Mesothelial cell of epicardium (in vitro differentiated cells): Measurements from ENCODE around the gene C11orf52. TPM values are rescaled to one million over a fixed set of nuclear protein-coding genes. Genes with fewer than 3 reads are reported as not detected.
A peak's percentile ranks its signal among the peaks of the same experiment; 100 is the strongest.

ENCODE experiments used
- DNase-seq, 2 experiments: peaks; one replicate each; pipeline ENCODE4 v3.0.0; 2021; ENCODE audit warnings: low spot score in 2 of 2; ENCODE audit not compliant: unreplicated experiment in 2 of 2
- H3K27ac Mint-ChIP-seq: 2 replicates; pipeline ENCODE4 v1.8.0; 2021; ENCODE audit warnings: mixed read lengths
- H3K27me3 Mint-ChIP-seq: 2 replicates; pipeline ENCODE4 v1.8.0; 2021; ENCODE audit warnings: low read depth, mixed read lengths
- H3K36me3 Mint-ChIP-seq: 2 replicates; pipeline ENCODE4 v1.8.0; 2021; ENCODE audit warnings: mixed read lengths
- H3K4me1 Mint-ChIP-seq: 2 replicates; pipeline ENCODE4 v1.8.0; 2021; ENCODE audit warnings: mixed read lengths
- H3K4me3 Mint-ChIP-seq: 2 replicates; pipeline ENCODE4 v1.8.0; 2021; ENCODE audit warnings: mild to moderate bottlenecking, moderate library complexity, mixed read lengths
- H3K9me3 Mint-ChIP-seq: 2 replicates; pipeline ENCODE4 v1.8.0; 2021; ENCODE audit warnings: mixed read lengths
- total RNA-seq: library from RNA; stranded (reverse); gene quantifications from 3 replicates; pipeline ENCODE4 v1.2.1, GENCODE V29; 2021
- TF ChIP-seq, protein P1 (sequence below): fragments of 200-600 bp; sonication (generic); IDR thresholded peaks from one replicate; pipeline ENCODE4 v1.5.0; 2021; ENCODE audit warnings: antibody characterized with exemption; ENCODE audit not compliant: unreplicated experiment

C11orf52 gene
- total RNA-seq, 1 donor from 2014 or later: 7.9 TPM

DNA sequence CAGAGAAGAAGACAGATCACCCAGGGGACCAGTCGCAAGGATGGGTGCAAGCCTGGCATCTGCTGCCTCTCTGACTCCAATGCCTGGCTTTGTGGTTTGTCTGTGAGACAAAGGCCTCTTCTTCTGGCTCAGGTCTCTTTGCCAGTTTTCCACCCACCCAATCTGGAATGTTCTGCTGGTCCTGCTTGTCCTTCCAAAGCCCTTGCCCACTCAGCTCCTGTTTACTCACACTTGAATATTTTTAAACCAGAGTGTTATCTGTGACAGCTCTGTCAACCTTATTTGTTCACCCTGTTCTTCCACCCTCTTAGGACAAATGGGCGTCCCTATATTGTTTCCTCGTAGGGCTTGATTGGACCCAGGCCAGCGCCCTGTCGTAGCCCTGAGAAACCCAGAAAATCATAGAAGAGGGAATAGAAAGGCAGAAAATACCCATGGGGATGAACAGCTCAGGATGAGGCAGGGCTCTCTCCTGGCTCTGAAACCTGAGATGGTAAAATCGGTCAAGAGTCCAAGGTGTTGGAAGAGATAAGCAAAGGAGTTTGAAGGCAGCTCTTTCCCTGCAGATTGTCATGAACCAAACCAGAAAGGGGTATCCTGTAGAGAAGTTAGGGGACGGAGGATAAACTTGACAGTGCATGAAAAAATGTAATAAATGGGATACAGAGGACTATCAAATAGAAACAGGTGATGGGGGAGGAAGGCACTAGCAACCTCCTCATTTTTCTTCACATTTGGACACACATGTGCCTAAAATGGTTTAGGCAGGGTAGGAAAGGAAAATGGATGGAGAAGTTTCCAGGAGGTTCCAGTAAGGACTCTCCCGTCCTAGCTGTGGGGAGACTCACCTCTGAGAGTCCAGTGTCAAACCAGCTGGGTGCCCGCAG is 7.8 kb upstream of the C11orf52 start:
- Mint-ChIP-seq H3K27me3 (peaks cover 2% of the 10 kb centered on the region), H3K27ac (peak overlapping the region; percentile 78), H3K9me3 (no peaks in the 10 kb centered on the region), H3K4me1 (peaks cover 27% of the 10 kb centered on the region), H3K4me3 (no peak overlapping the region), H3K36me3 (no peaks in the 10 kb centered on the region)
- TF ChIP-seq, protein P1, sequence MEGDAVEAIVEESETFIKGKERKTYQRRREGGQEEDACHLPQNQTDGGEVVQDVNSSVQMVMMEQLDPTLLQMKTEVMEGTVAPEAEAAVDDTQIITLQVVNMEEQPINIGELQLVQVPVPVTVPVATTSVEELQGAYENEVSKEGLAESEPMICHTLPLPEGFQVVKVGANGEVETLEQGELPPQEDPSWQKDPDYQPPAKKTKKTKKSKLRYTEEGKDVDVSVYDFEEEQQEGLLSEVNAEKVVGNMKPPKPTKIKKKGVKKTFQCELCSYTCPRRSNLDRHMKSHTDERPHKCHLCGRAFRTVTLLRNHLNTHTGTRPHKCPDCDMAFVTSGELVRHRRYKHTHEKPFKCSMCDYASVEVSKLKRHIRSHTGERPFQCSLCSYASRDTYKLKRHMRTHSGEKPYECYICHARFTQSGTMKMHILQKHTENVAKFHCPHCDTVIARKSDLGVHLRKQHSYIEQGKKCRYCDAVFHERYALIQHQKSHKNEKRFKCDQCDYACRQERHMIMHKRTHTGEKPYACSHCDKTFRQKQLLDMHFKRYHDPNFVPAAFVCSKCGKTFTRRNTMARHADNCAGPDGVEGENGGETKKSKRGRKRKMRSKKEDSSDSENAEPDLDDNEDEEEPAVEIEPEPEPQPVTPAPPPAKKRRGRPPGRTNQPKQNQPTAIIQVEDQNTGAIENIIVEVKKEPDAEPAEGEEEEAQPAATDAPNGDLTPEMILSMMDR: no peak
- DNase-seq: no peak

DNA sequence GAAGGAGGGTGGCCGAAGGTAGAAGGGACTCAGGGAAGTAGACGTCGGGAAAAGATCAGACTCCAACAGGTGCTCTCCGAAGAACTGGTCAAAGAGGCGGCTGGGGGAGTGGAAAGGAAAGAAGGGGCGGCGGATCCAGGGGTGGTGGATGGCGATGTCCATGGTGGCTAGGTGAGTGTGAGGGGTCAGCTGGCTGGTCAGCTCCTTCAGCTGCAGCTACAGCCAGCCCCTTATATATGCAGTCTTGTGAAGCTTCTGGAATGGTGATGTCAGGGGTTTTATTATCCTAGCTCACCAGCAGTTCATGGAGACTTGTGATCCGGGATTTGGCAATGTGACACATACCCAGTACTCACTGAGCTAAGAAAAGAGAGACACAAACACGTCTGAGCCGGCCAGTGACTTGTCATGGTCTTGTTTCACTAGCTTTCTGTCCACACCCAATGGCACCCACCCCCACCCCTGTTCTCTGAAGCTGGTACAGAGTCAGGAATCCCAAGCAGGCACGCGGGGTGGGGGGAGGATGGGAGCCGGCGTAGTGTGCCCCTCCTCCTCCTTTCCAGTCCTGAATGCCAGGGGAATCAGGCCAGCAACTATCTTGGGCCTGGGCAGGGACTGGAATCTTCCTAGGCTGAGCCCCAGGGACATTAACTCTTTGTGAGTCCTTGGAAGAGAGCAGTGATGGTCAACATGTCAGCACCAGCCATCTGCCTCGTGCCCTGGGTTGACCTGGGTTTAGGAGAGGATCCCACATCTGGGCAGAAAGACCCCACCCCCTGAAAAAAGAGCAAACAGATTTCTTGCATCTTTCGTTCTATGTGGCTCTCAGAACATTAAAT is 6.9 kb upstream of the C11orf52 start, which contains the start of gene CRYAB:
Gene CRYAB, minus strand, starts transcription at position 208 of the 839 bp plus-strand sequence. Its CDS starts 46 bp downstream, at position 162.
- peaks cover 27% of the 10 kb centered on the region for H3K4me1 Mint-ChIP-seq
- DNase-seq: peak in 1 of 2 experiments; percentile 51
- TF ChIP-seq, protein P1: no peak
- H3K9me3 Mint-ChIP-seq: no peaks in the 10 kb centered on the region
- peak within 1 kb of the TSS; percentile 78 for H3K27ac Mint-ChIP-seq
- no peak within 1 kb of the TSS for H3K4me3 Mint-ChIP-seq
- peaks cover 4% of the 10 kb centered on the region for H3K27me3 Mint-ChIP-seq
- H3K36me3 Mint-ChIP-seq: no peaks in the 10 kb centered on the region

DNA sequence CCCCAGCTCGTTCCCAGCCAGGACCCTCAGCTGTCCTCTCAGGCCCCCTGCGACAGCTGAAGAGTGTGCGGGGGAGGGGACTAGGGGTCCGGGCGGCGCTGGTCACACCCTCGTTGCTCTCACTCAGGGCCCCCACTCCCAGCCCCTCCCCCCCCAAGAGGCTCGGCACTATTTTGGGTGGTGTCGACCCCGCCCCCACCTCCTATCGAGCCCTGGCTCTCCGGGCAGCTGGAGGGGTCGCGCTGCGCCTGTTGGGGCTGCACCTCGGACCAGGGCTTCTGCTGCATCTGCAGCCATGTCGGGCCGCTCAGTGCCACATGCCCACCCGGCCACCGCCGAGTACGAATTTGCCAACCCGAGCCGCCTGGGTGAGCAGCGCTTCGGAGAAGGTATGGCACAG is 6.2 kb upstream of the C11orf52 start, which contains the start of gene HSPB2:
Gene HSPB2, plus strand, starts transcription at position 200 of the 400 bp plus-strand sequence. Its CDS starts 96 bp downstream, at position 296.
- Mint-ChIP-seq H3K27me3 (peaks cover 4% of the 10 kb centered on the region), H3K27ac (peak within 1 kb of the TSS; percentile 78), H3K9me3 (no peaks in the 10 kb centered on the region), H3K4me3 (no peak within 1 kb of the TSS), H3K4me1 (peaks cover 27% of the 10 kb centered on the region), H3K36me3 (no peaks in the 10 kb centered on the region)
- DNase-seq: no peak
- TF ChIP-seq, protein P1: no peak

DNA sequence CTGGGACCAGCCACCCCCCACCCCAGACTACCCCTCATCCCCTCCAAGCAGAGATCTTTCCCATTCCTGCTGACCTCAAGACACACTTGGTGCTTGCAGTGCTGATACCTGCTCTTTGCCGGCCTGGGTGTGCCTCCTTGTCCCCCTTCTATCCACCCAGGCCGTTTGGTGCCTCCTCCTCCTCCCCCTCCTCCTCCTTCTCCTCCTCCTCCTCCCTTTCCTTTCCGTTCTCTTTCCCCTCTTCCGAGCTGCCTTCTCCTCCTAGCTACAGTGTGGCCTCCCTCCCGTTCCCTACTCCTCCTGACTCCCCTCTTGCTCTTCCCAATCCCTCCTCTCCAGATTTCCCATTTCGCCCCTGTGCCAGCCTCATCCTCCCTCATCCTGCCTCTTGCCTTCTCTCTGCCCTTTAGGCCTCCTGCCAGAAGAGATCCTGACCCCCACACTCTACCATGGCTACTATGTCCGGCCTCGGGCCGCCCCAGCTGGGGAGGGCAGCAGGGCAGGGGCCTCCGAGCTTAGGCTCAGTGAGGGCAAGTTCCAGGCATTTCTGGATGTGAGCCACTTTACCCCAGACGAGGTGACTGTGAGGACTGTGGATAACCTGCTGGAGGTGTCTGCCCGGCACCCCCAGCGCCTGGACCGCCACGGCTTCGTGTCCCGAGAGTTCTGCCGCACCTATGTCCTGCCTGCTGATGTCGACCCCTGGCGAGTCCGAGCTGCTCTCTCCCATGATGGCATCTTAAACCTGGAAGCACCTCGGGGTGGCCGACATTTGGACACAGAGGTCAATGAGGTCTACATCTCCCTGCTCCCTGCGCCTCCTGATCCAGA is 5.5 kb upstream of the C11orf52 start:
- no peak for DNase-seq
- no peaks in the 10 kb centered on the region for H3K9me3 Mint-ChIP-seq
- no peak overlapping the region for H3K27ac Mint-ChIP-seq
- TF ChIP-seq, protein P1: no peak
- H3K27me3 Mint-ChIP-seq: peaks cover 4% of the 10 kb centered on the region
- H3K4me1 Mint-ChIP-seq: peaks cover 31% of the 10 kb centered on the region
- no peaks in the 10 kb centered on the region for H3K36me3 Mint-ChIP-seq
- no peak overlapping the region for H3K4me3 Mint-ChIP-seq

DNA sequence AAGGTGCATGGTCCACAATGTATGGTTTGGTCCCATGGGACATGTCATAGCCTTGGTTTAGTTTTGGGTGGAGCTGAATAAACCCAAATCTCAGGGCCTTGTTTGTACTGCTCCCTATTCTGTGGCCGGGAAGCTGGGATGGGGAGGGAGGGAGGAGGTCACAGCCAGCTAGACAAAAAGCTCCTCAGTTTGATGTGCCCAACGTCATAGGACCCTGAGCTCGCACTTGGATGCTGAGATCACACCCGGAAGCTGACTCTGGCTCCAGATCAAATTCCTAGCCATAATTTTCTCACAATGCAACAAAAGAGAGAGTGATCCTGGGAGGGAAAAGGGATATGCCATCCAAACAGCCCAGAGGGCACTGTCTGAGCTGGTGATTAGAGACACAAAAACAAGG is 4.7 kb upstream of the C11orf52 start:
- Mint-ChIP-seq H3K4me1 (peaks cover 39% of the 10 kb centered on the region), H3K9me3 (no peaks in the 10 kb centered on the region), H3K36me3 (no peaks in the 10 kb centered on the region), H3K27ac (no peak overlapping the region), H3K27me3 (peaks cover 4% of the 10 kb centered on the region), H3K4me3 (no peak overlapping the region)
- TF ChIP-seq, protein P1: no peak
- DNase-seq: no peak
